Measurements from ENCODE around the gene TRIM9.
"Not testable (repeated sequence)": the region's sequence is repeated elsewhere in the genome, so short reads cannot be mapped to it uniquely, and the experiment has no call there.

The TRIM9 gene

GRCh38 chr14:50999726-51000125 is 95.2 kb downstream of the TRIM9 start:
- TF ChIP-seq CTCF (IDR thresholded peaks at IDR 0.05; ENCODE audit: borderline replicate concordance, insufficient read depth, low read depth, low read length) = no peak
- H3K4me3 ChIP-seq (ENCODE audit: low read depth, low read length) = no peak overlapping the region

GRCh38 chr14:50998612-50999011 is 96.3 kb downstream of the TRIM9 start:
- TF ChIP-seq CTCF (IDR thresholded peaks at IDR 0.05; ENCODE audit: borderline replicate concordance, insufficient read depth, low read depth, low read length) = no peak
- no peak overlapping the region for H3K4me3 ChIP-seq (ENCODE audit: low read depth, low read length)

- H3K4me3 ChIP-seq (ENCODE audit: low read depth, low read length) = no peak overlapping the region
Measured at GRCh38 chr14:50997712-50998111, 97.2 kb downstream of the TRIM9 start.

GRCh38 chr14:50994158-50994557 is 100.7 kb downstream of the TRIM9 start:
- not testable (repeated sequence) for H3K4me3 ChIP-seq (ENCODE audit: low read depth, low read length)

More at GRCh38 chr14:50997712-50998111, 97.2 kb downstream of the TRIM9 start:
- TF ChIP-seq CTCF (IDR thresholded peaks at IDR 0.05; ENCODE audit: borderline replicate concordance, insufficient read depth, low read depth, low read length) = no peak

- TF ChIP-seq CTCF (IDR thresholded peaks at IDR 0.05; ENCODE audit: borderline replicate concordance, insufficient read depth, low read depth, low read length) = no peak
- no peak overlapping the region for H3K4me3 ChIP-seq (ENCODE audit: low read depth, low read length)
Measured at GRCh38 chr14:50985859-50986331, 109.0 kb downstream of the TRIM9 start.

- no peak for TF ChIP-seq CTCF (IDR thresholded peaks at IDR 0.05; ENCODE audit: borderline replicate concordance, insufficient read depth, low read depth, low read length)
- H3K4me3 ChIP-seq (ENCODE audit: low read depth, low read length) = no peak overlapping the region
Measured at GRCh38 chr14:50985124-50985858, 109.6 kb downstream of the TRIM9 start.

- no peak overlapping the region for H3K4me3 ChIP-seq (ENCODE audit: low read depth, low read length)
- no peak for TF ChIP-seq CTCF (IDR thresholded peaks at IDR 0.05; ENCODE audit: borderline replicate concordance, insufficient read depth, low read depth, low read length)
Measured at GRCh38 chr14:50984036-50984710, 110.7 kb downstream of the TRIM9 start.

Measured in GM12875 (cell line).